Measurements from ENCODE around the gene IL10RA.
"Not testable (repeated sequence)": the region's sequence is repeated elsewhere in the genome, so short reads cannot be mapped to it uniquely, and the experiment has no call there.

Gene IL10RA

GRCh38 chr11:118005224-118006152 is 19.3 kb downstream of the IL10RA start:
- no peak for DNase-seq (ENCODE audit: low read depth in 4 of 4, low spot score in 1 of 4)

- DNase-seq (ENCODE audit: low read depth in 4 of 4, low spot score in 1 of 4), result no peak
Measured at GRCh38 chr11:118006153-118006534, 19.9 kb downstream of the IL10RA start.

- no peak for DNase-seq (ENCODE audit: low read depth in 4 of 4, low spot score in 1 of 4)
Measured at GRCh38 chr11:118007040-118007439, 20.8 kb downstream of the IL10RA start.

GRCh38 chr11:118007563-118008270 is 21.5 kb downstream of the IL10RA start:
- not testable (repeated sequence) for DNase-seq (ENCODE audit: low read depth in 4 of 4, low spot score in 1 of 4)

- no peak for DNase-seq (ENCODE audit: low read depth in 4 of 4, low spot score in 1 of 4)
Measured at GRCh38 chr11:118008271-118008911, 22.2 kb downstream of the IL10RA start.

- no peak for DNase-seq (ENCODE audit: low read depth in 4 of 4, low spot score in 1 of 4)
Measured at GRCh38 chr11:118009864-118010737, 23.9 kb downstream of the IL10RA start.

- no peak for DNase-seq (ENCODE audit: low read depth in 4 of 4, low spot score in 1 of 4)
Measured at GRCh38 chr11:118010738-118011461, 24.7 kb downstream of the IL10RA start.

- DNase-seq (ENCODE audit: low read depth in 4 of 4, low spot score in 1 of 4), result no peak
Measured at GRCh38 chr11:118012083-118012669, 26.0 kb downstream of the IL10RA start.

- no peak for DNase-seq (ENCODE audit: low read depth in 4 of 4, low spot score in 1 of 4)
Measured at GRCh38 chr11:118014022-118014421, 27.8 kb downstream of the IL10RA start.

- no peak for DNase-seq (ENCODE audit: low read depth in 4 of 4, low spot score in 1 of 4)
Measured at GRCh38 chr11:118015385-118015841, 29.2 kb downstream of the IL10RA start.

- DNase-seq (ENCODE audit: low read depth in 4 of 4, low spot score in 1 of 4), result no peak
Measured at GRCh38 chr11:118016104-118016503, 29.9 kb downstream of the IL10RA start.

GRCh38 chr11:118017111-118017510 is 30.9 kb downstream of the IL10RA start:
- no peak for DNase-seq (ENCODE audit: low read depth in 4 of 4, low spot score in 1 of 4)

- DNase-seq (ENCODE audit: low read depth in 4 of 4, low spot score in 1 of 4), result no peak
Measured at GRCh38 chr11:118017631-118018315, 31.6 kb downstream of the IL10RA start.

GRCh38 chr11:118018401-118018800 is 32.2 kb downstream of the IL10RA start:
- DNase-seq (ENCODE audit: low read depth in 4 of 4, low spot score in 1 of 4), result no peak

- DNase-seq (ENCODE audit: low read depth in 4 of 4, low spot score in 1 of 4), result no peak
Measured at GRCh38 chr11:118021146-118021545, 35.0 kb downstream of the IL10RA start.

- DNase-seq (ENCODE audit: low read depth in 4 of 4, low spot score in 1 of 4), result no peak
Measured at GRCh38 chr11:118027694-118028093, 41.5 kb downstream of the IL10RA start.

- DNase-seq (ENCODE audit: low read depth in 4 of 4, low spot score in 1 of 4), result no peak
Measured at GRCh38 chr11:118028626-118029025, 42.4 kb downstream of the IL10RA start.

GRCh38 chr11:118033443-118033842 is 47.2 kb downstream of the IL10RA start:
- no peak for DNase-seq (ENCODE audit: low read depth in 4 of 4, low spot score in 1 of 4)

GRCh38 chr11:118042141-118042540 is 55.9 kb downstream of the IL10RA start:
- DNase-seq (ENCODE audit: low read depth in 4 of 4, low spot score in 1 of 4), result no peak
